ENCODE results near the gene WDR54. TPM values are rescaled to one million over a fixed set of nuclear protein-coding genes. Genes with fewer than 3 reads are reported as not detected.

The WDR54 gene
- total RNA-seq, 1 experiment from 2014 or later = 54.9 TPM

DNA sequence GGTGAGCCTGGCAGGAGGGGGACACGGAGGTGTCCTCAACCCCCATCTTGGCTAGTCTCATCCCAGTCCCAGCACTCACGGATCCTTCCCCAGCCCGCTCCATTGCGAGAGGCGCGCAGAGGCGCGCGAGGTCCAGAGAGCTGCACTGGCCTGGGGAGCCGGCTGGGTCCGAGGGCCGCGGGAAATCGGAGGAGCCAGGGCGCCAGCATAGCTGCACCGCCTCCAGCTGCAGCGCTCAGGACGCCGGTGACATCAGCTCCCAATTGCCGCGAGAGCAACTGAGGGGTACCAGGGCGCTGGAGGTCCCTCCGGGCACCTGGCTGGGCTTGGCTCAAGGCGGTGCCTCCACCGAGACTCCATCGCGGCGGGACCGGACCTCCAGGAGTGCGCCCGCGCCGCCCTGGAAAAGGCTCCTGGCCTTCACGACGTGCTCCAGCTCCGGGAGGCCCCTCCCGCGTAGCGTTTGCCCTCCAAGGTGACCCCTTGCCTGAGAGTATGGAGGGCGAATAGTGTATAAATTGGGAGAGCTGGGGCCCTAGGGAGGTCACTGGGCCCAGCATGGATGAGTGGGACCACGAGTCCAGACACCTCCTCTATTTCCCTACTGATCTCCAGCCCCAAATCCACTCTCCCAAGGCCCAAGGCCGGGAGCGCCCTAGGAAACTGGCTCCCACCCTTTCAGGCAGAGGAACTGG is 14.7 kb downstream of the WDR54 start:
- Histone ChIP-seq H3K36me3 (ENCODE audit: control insufficient read depth in 1 of 2, insufficient read depth in 2 of 2, low read length in 2 of 2) (peaks cover 12 to 20% of the 10 kb centered on the region in 2 experiments; a peak in 2 of 4 replicates), H4K20me1 (ENCODE audit: insufficient read depth) (no peaks in the 10 kb centered on the region; the same call in 1 of the 2 replicates), H3K4me2 (ENCODE audit: low read length) (no peak overlapping the region), H3K9me3 (ENCODE audit: control insufficient read depth in 1 of 2, insufficient read depth in 1 of 2, low read depth in 1 of 2, low read length in 2 of 2) (no peaks in the 10 kb centered on the region), H3K9ac (ENCODE audit: low read length) (no peak overlapping the region), H3K4me3 (replicated peaks in 1 of 2; ENCODE audit: low read depth in 1 of 2, low read length in 2 of 2) (no peak overlapping the region), H3K27me3 (ENCODE audit: insufficient read depth, low read length) (no peaks in the 10 kb centered on the region), H3K9me2 (ENCODE audit: insufficient read depth) (no peaks in the 10 kb centered on the region), H3K27ac (ENCODE audit: low read depth, low read length) (no peak overlapping the region), H3K4me1 (ENCODE audit: control insufficient read depth in 1 of 2, insufficient read depth in 2 of 2, low read length in 2 of 2) (peaks cover 8 to 20% of the 10 kb centered on the region in 2 experiments; a peak in 3 of 4 replicates), H2AFZ (ENCODE audit: low read depth, low read length, poor library complexity, severe bottlenecking) (no peak overlapping the region), H3K79me2 (ENCODE audit: insufficient read depth, low read length) (peaks cover 91% of the 10 kb centered on the region)
- ChIA-PET CTCF (no interaction called here), RAD21 (ENCODE audit: low non-redundant PET in 1 of 2, low total read pairs in 2 of 2, uncharacterized antibody in 2 of 2, unreplicated experiment in 2 of 2) (no interaction called here), POLR2A (no interaction called here)
- DNase-seq (ENCODE audit: low read depth, low spot score) (no peak), ATAC-seq (no peak)
- TF ChIP-seq EZH2phosphoT487 (IDR thresholded peaks at IDR 0.05; ENCODE audit: borderline replicate concordance) (no peak), RAD21 (IDR thresholded peaks at IDR 0.05; ENCODE audit: low read depth) (no peak), SIN3A (IDR thresholded peaks at IDR 0.05; ENCODE audit: low read depth) (no peak), CBX3 (IDR thresholded peaks at IDR 0.05; ENCODE audit: low read depth) (no peak), CTCF (IDR thresholded peaks at IDR 0.05 in 2 of 3, conservative IDR thresholded peaks at IDR 0.05 in 1 of 3; ENCODE audit: borderline replicate concordance in 1 of 3, insufficient read depth in 1 of 3, low read depth in 2 of 3, low read length in 2 of 3) (no peak), EGR1 (IDR thresholded peaks at IDR 0.05; ENCODE audit: low read depth) (no peak), YY1 (IDR thresholded peaks at IDR 0.05; ENCODE audit: extremely low read depth, insufficient replicate concordance, low read depth, low read length) (no peak), SP1 (IDR thresholded peaks at IDR 0.05; ENCODE audit: low read depth) (no peak), ZFX (IDR thresholded peaks at IDR 0.05) (no peak), POLR2A (IDR thresholded peaks at IDR 0.05; ENCODE audit: borderline replicate concordance, extremely low read depth, insufficient read depth, insufficient read length) (no peak), TCF7L2 (IDR thresholded peaks at IDR 0.05; ENCODE audit: borderline replicate concordance, extremely low read depth, insufficient read depth, insufficient read length) (no peak), SRF (IDR thresholded peaks at IDR 0.05; ENCODE audit: low read depth) (no peak), FOSL1 (IDR thresholded peaks at IDR 0.05; ENCODE audit: low read depth) (no peak), ZBTB33 (IDR thresholded peaks at IDR 0.05; ENCODE audit: extremely low read depth, insufficient replicate concordance, low read length) (no peak), ELF1 (IDR thresholded peaks at IDR 0.05; ENCODE audit: borderline replicate concordance, low read depth) (no peak), CEBPB (IDR thresholded peaks at IDR 0.05; ENCODE audit: low read depth) (no peak), ZNF274 (IDR thresholded peaks at IDR 0.05; ENCODE audit: low read depth, low read length) (no peak), EZH2 (IDR thresholded peaks at IDR 0.05) (no peak)
- TF ChIP-seq, protein P1, sequence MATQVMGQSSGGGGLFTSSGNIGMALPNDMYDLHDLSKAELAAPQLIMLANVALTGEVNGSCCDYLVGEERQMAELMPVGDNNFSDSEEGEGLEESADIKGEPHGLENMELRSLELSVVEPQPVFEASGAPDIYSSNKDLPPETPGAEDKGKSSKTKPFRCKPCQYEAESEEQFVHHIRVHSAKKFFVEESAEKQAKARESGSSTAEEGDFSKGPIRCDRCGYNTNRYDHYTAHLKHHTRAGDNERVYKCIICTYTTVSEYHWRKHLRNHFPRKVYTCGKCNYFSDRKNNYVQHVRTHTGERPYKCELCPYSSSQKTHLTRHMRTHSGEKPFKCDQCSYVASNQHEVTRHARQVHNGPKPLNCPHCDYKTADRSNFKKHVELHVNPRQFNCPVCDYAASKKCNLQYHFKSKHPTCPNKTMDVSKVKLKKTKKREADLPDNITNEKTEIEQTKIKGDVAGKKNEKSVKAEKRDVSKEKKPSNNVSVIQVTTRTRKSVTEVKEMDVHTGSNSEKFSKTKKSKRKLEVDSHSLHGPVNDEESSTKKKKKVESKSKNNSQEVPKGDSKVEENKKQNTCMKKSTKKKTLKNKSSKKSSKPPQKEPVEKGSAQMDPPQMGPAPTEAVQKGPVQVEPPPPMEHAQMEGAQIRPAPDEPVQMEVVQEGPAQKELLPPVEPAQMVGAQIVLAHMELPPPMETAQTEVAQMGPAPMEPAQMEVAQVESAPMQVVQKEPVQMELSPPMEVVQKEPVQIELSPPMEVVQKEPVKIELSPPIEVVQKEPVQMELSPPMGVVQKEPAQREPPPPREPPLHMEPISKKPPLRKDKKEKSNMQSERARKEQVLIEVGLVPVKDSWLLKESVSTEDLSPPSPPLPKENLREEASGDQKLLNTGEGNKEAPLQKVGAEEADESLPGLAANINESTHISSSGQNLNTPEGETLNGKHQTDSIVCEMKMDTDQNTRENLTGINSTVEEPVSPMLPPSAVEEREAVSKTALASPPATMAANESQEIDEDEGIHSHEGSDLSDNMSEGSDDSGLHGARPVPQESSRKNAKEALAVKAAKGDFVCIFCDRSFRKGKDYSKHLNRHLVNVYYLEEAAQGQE (IDR thresholded peaks at IDR 0.05; ENCODE audit: low read depth) = no peak
- BruUV-seq (replicated peaks) = no TSS peak
- intact Hi-C loops (cut with micrococcal nuclease) = no loop called here

Measured in HCT116 (cell line).